Fibroblast of upper back skin (primary cell): ENCODE measurements around the gene CPVL.
A peak's percentile ranks its signal among the peaks of the same experiment; 100 is the strongest.

Experiments used
- DNase-seq: peaks from one replicate; pipeline ENCODE4 v3.0.0-alpha.2; 2013

The CPVL gene

GRCh38 chr7:28958980-28959347, 187.4 kb downstream of the CPVL start:
- no peak for DNase-seq

GRCh38 chr7:28958235-28958979, 187.9 kb downstream of the CPVL start, which contains the start of gene TRIL:
TSS of gene TRIL (minus strand) at chr7:28958330. CDS start at chr7:28958046, 284 bp downstream.
- peak; percentile 78 for DNase-seq

GRCh38 chr7:28957751-28958234, 188.5 kb downstream of the CPVL start:
- DNase-seq = no peak

DNA sequence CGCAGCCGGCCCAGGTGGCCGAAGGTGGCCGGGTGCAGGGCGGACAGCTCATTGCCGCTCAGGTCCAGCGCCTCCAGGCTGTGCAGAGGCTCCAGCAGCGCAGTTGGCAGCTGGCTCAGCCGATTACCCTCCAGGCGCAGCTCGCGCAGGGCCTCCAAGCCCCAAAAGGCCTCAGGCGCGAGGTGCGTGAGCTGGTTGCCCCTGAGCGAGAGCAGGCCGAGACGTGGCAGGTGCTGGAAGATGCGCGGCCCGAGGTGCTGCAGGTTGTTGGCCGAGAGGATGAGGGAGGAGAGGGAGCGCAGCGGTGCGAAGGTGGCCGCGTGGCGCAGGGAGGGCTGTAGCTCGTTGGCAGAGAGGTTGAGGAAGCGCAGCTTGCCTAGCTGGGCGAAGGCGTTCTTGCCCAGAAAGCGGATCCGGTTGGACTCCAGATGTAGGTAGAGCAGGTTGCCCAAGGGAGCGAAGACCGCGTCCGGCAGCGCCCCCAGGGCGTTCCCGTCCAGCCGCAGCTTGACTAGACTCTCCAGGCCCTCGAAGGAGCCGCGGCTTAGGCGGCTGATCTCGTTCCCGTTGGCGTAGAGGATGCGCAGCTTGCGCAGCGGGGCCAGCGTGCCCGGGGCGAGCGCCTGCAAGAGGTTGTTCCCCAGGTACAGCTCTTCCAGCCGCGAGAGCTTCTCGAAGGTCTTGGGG, 189.1 kb downstream of the CPVL start:
- DNase-seq = no peak

- peak; percentile 52 for DNase-seq
These were observed 189.7 kb downstream of the CPVL start for GRCh38 chr7:28956608-28957063.

DNA sequence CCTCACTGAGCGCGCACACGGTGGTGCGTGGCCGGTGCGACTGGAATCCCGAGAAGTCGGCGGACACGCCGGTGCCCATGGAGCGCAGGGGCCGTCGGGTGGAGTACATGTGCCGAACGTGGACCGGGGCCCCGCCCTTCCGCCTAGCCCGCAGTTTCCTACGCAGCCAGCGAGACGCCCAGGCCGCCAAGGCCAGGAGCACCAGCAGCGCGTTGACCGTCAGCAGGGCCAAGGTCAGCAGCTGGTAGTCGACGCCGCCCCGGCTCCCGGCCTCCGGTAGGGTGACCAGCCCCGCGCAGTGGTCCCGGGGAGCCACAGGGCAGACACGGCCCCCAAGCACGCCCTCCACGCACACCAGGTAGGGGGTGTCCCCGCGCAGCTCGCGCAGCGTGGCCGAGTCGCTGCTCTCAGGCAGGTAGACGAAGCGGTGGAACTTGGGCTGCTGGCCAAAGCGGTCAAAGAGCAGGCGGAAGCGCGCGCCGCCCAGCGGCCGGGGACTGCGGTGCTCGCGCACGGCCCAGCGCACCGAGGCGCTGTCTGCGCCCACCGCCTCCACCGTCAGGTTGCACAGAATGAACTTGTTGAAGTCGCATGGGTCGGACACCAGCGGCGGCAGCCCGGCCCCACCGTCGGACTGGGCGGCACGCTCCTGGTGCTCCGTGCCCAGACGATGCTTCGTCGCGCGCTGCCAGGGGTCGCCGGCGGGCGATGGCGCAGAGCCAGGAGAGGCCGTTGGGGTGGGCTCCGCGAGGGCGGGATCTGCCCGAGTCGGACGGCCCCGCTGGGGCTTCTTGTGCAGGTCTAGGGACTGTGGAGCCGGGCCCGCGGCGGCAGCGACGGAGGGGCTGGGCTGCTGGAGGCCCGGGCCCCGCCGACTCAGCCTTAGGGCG, 190.4 kb downstream of the CPVL start:
- peak; percentile 50 for DNase-seq

GRCh38 chr7:28955356-28955717, 191.0 kb downstream of the CPVL start:
- no peak for DNase-seq

GRCh38 chr7:28954946-28955345, 191.4 kb downstream of the CPVL start:
- DNase-seq = no peak

DNA sequence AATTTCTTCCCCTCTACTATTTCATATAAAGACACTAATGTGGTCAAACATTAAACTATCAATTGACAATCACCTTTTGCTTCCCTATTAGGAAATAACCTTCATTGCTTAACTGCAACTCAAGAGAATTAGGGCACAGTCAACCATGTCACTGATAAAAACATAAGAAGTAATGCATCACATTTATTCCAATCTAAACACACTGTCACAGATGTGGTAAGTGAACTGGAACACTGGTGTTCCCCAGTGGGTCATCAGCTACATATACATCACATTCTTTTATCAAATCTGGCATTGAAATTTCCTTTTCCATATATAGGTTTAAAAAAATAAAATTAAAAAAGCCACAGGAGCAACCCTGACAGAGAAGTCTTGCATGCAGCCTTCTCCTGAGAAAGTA, 191.9 kb downstream of the CPVL start:
- DNase-seq = no peak

- DNase-seq = peak; percentile 73
These were observed 192.7 kb downstream of the CPVL start for GRCh38 chr7:28953633-28954032.
